ENCODE measurements around the gene IL22.

IL22 gene

GRCh38 chr12:68264158-68264855 lies 10.9 kb upstream of the IL22 start:
- no peak for DNase-seq (ENCODE audit: low spot score)

- no peak for DNase-seq (ENCODE audit: low spot score)
Observed at GRCh38 chr12:68263366-68263765, 10.0 kb upstream of the IL22 start.

- DNase-seq (ENCODE audit: low spot score), result peak; percentile 65
Observed at GRCh38 chr12:68261896-68262295, 8.5 kb upstream of the IL22 start.

- no peak for DNase-seq (ENCODE audit: low spot score)
Observed at GRCh38 chr12:68260153-68260552, 6.7 kb upstream of the IL22 start.

- peak; percentile 81 for DNase-seq (ENCODE audit: low spot score)
Observed at GRCh38 chr12:68259318-68259940, 6.0 kb upstream of the IL22 start.

- DNase-seq (ENCODE audit: low spot score), result no peak
Observed at GRCh38 chr12:68252077-68252476, 1.3 kb downstream of the IL22 start.

GRCh38 chr12:68250454-68250853 lies 3.0 kb downstream of the IL22 start:
- DNase-seq (ENCODE audit: low spot score), result no peak

- no peak for DNase-seq (ENCODE audit: low spot score)
Observed at GRCh38 chr12:68247785-68248184, 5.6 kb downstream of the IL22 start.

- DNase-seq (ENCODE audit: low spot score), result no peak
Observed at GRCh38 chr12:68246350-68246749, 7.1 kb downstream of the IL22 start.

- no peak for DNase-seq (ENCODE audit: low spot score)
Observed at GRCh38 chr12:68245180-68246021, 8.0 kb downstream of the IL22 start.

GRCh38 chr12:68242777-68243176 lies 10.6 kb downstream of the IL22 start:
- no peak for DNase-seq (ENCODE audit: low spot score)

GRCh38 chr12:68240975-68241374 lies 12.4 kb downstream of the IL22 start:
- peak; percentile 90 for DNase-seq (ENCODE audit: low spot score)

GRCh38 chr12:68240079-68240478 lies 13.3 kb downstream of the IL22 start:
- DNase-seq (ENCODE audit: low spot score), result peak; percentile 60

- no peak for DNase-seq (ENCODE audit: low spot score)
Observed at GRCh38 chr12:68239309-68239982, 14.0 kb downstream of the IL22 start.

- DNase-seq (ENCODE audit: low spot score), result no peak
Observed at GRCh38 chr12:68237619-68238018, 15.8 kb downstream of the IL22 start.

- DNase-seq (ENCODE audit: low spot score), result no peak
Observed at GRCh38 chr12:68237078-68237477, 16.3 kb downstream of the IL22 start.

GRCh38 chr12:68236421-68237059 lies 16.9 kb downstream of the IL22 start:
- peak; percentile 75 for DNase-seq (ENCODE audit: low spot score)

GRCh38 chr12:68235576-68235975 lies 17.8 kb downstream of the IL22 start:
- no peak for DNase-seq (ENCODE audit: low spot score)

- no peak for DNase-seq (ENCODE audit: low spot score)
Observed at GRCh38 chr12:68234140-68234539, 19.3 kb downstream of the IL22 start.

GRCh38 chr12:68233498-68233897 lies 19.9 kb downstream of the IL22 start:
- DNase-seq (ENCODE audit: low spot score), result no peak

GRCh38 chr12:68231691-68232090 lies 21.7 kb downstream of the IL22 start:
- no peak for DNase-seq (ENCODE audit: low spot score)

- peak; percentile 43 for DNase-seq (ENCODE audit: low spot score)
Observed at GRCh38 chr12:68231229-68231628, 22.2 kb downstream of the IL22 start.

Data from activated CD4-positive, alpha-beta T cell treated with anti-CD3 and anti-CD28 coated beads, Interleukin-2, Interleukin-4, amounts not matched to agents 100 ng/mL and 50 ng/mL, durations not matched to agents 16 hours and 8 hours (primary cell).